ENCODE measurements around the gene THRSP.
"Not testable (repeated sequence)": the region's sequence is repeated elsewhere in the genome, so short reads cannot be mapped to it uniquely, and the experiment has no call there.

The THRSP gene

DNA sequence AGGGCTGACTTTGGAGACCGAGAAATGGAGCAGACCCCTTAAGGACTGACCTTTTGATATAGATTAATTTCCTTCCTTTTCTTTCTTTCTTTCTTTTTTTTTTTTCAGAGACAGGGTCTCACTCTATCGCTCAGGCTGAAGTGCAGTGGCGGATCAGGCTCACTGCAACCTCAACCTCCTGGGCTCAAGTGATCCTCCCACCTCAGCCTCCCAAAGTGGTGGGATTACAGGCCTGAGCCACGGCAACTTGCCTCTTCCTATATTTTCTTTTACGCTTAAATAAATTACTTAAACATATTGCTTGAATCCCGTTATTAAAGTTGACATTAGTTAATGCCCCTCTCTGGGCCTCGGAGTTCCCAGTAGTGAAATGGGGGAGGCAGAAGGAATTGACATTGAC is 40.2 kb upstream of the THRSP start (continued):
- TF ChIP-seq, protein P1, sequence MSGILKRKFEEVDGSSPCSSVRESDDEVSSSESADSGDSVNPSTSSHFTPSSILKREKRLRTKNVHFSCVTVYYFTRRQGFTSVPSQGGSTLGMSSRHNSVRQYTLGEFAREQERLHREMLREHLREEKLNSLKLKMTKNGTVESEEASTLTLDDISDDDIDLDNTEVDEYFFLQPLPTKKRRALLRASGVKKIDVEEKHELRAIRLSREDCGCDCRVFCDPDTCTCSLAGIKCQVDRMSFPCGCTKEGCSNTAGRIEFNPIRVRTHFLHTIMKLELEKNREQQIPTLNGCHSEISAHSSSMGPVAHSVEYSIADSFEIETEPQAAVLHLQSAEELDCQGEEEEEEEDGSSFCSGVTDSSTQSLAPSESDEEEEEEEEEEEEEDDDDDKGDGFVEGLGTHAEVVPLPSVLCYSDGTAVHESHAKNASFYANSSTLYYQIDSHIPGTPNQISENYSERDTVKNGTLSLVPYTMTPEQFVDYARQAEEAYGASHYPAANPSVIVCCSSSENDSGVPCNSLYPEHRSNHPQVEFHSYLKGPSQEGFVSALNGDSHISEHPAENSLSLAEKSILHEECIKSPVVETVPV (CRISPR knock-in tag; IDR thresholded peaks at IDR 0.05): no peak

DNA sequence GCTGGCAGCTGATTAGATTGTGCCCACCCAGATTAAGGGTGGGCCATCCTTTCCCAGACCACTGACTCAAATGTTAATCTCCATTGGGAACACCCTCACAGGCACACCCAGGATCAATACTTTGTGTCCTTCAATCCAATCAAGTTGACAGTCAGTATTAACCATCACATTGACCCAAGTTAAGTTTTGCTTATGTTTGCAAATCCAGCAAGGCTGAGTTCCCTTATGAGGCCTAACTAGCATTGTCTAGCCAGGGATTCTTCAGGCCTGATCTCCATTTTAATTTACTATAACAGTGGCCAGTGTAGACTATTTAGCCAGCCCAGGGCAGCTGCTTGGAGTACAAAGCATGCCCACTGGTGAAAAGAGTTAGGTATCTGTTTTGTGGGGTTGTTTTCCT is 38.3 kb upstream of the THRSP start:
- no peak for ATAC-seq
- TF ChIP-seq ISL1 (CRISPR knock-in tag; IDR thresholded peaks at IDR 0.05): no peak
- TF ChIP-seq, protein P2, sequence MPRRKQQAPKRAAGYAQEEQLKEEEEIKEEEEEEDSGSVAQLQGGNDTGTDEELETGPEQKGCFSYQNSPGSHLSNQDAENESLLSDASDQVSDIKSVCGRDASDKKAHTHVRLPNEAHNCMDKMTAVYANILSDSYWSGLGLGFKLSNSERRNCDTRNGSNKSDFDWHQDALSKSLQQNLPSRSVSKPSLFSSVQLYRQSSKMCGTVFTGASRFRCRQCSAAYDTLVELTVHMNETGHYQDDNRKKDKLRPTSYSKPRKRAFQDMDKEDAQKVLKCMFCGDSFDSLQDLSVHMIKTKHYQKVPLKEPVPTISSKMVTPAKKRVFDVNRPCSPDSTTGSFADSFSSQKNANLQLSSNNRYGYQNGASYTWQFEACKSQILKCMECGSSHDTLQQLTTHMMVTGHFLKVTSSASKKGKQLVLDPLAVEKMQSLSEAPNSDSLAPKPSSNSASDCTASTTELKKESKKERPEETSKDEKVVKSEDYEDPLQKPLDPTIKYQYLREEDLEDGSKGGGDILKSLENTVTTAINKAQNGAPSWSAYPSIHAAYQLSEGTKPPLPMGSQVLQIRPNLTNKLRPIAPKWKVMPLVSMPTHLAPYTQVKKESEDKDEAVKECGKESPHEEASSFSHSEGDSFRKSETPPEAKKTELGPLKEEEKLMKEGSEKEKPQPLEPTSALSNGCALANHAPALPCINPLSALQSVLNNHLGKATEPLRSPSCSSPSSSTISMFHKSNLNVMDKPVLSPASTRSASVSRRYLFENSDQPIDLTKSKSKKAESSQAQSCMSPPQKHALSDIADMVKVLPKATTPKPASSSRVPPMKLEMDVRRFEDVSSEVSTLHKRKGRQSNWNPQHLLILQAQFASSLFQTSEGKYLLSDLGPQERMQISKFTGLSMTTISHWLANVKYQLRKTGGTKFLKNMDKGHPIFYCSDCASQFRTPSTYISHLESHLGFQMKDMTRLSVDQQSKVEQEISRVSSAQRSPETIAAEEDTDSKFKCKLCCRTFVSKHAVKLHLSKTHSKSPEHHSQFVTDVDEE (CRISPR knock-in tag; IDR thresholded peaks at IDR 0.05): no peak
- TF ChIP-seq SNAI2 (CRISPR knock-in tag; IDR thresholded peaks at IDR 0.05): no peak
- TF ChIP-seq, protein P3, sequence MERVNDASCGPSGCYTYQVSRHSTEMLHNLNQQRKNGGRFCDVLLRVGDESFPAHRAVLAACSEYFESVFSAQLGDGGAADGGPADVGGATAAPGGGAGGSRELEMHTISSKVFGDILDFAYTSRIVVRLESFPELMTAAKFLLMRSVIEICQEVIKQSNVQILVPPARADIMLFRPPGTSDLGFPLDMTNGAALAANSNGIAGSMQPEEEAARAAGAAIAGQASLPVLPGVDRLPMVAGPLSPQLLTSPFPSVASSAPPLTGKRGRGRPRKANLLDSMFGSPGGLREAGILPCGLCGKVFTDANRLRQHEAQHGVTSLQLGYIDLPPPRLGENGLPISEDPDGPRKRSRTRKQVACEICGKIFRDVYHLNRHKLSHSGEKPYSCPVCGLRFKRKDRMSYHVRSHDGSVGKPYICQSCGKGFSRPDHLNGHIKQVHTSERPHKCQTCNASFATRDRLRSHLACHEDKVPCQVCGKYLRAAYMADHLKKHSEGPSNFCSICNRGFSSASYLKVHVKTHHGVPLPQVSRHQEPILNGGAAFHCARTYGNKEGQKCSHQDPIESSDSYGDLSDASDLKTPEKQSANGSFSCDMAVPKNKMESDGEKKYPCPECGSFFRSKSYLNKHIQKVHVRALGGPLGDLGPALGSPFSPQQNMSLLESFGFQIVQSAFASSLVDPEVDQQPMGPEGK (CRISPR knock-in tag; IDR thresholded peaks at IDR 0.05; ENCODE audit: borderline replicate concordance): no peak
- no peak for TF ChIP-seq ZNF70 (CRISPR knock-in tag; IDR thresholded peaks at IDR 0.05)
- no peak for TF ChIP-seq CSDC2 (CRISPR knock-in tag; IDR thresholded peaks at IDR 0.05)
- TF ChIP-seq ZNF8 (CRISPR knock-in tag; IDR thresholded peaks at IDR 0.05): no peak
- TF ChIP-seq, protein P1 (CRISPR knock-in tag; IDR thresholded peaks at IDR 0.05): no peak
- no peak for TF ChIP-seq RARB (CRISPR knock-in tag; IDR thresholded peaks at IDR 0.05)
- TF ChIP-seq PPARA (CRISPR knock-in tag; IDR thresholded peaks at IDR 0.05; ENCODE audit: borderline replicate concordance): no peak
- TF ChIP-seq, protein P4, sequence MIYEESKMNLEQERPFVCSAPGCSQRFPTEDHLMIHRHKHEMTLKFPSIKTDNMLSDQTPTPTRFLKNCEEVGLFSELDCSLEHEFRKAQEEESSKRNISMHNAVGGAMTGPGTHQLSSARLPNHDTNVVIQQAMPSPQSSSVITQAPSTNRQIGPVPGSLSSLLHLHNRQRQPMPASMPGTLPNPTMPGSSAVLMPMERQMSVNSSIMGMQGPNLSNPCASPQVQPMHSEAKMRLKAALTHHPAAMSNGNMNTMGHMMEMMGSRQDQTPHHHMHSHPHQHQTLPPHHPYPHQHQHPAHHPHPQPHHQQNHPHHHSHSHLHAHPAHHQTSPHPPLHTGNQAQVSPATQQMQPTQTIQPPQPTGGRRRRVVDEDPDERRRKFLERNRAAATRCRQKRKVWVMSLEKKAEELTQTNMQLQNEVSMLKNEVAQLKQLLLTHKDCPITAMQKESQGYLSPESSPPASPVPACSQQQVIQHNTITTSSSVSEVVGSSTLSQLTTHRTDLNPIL (CRISPR knock-in tag; IDR thresholded peaks at IDR 0.05; ENCODE audit: low read depth): no peak
- TF ChIP-seq TCF4 (CRISPR knock-in tag; IDR thresholded peaks at IDR 0.05; ENCODE audit: borderline replicate concordance): no peak
- no peak for TF ChIP-seq ZNF565 (CRISPR knock-in tag; conservative IDR thresholded peaks at IDR 0.05; ENCODE audit: low read depth)
- no peak for TF ChIP-seq ZC3H10 (CRISPR knock-in tag; IDR thresholded peaks at IDR 0.05)
- TF ChIP-seq OSR1 (CRISPR knock-in tag; IDR thresholded peaks at IDR 0.05): no peak
- TF ChIP-seq ZFP3 (CRISPR knock-in tag; IDR thresholded peaks at IDR 0.05): no peak
- no peak for TF ChIP-seq ARNTL (CRISPR knock-in tag; IDR thresholded peaks at IDR 0.05; ENCODE audit: borderline replicate concordance, low read depth)

DNA sequence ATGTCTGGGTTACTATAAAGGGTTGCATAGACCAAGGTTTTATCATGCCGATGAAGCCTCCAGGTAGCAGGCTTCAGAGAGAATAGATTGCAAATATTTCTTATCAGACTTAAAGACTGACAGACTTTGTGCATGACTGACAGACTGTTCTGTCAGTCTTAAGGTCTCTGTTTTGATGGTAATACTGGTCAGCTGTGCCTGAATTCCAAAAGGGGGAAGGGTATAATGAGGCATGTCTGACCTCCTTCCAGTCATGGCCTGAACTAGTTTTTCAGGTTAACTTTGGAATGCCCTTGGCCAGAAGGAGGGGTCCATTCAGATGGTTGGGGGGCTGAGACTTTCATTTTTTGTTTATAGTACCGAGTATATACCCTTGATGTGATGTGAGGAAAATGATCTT is 35.9 kb upstream of the THRSP start:
- TF ChIP-seq BACH2 (CRISPR knock-in tag; IDR thresholded peaks at IDR 0.05; ENCODE audit: borderline replicate concordance) (no peak), SNAI2 (CRISPR knock-in tag; IDR thresholded peaks at IDR 0.05) (no peak), TCF4 (CRISPR knock-in tag; IDR thresholded peaks at IDR 0.05; ENCODE audit: borderline replicate concordance) (no peak), ARNTL (CRISPR knock-in tag; IDR thresholded peaks at IDR 0.05; ENCODE audit: borderline replicate concordance, low read depth) (no peak), ZNF70 (CRISPR knock-in tag; IDR thresholded peaks at IDR 0.05) (no peak), RARB (CRISPR knock-in tag; IDR thresholded peaks at IDR 0.05) (no peak)
- ATAC-seq: no peak

DNA sequence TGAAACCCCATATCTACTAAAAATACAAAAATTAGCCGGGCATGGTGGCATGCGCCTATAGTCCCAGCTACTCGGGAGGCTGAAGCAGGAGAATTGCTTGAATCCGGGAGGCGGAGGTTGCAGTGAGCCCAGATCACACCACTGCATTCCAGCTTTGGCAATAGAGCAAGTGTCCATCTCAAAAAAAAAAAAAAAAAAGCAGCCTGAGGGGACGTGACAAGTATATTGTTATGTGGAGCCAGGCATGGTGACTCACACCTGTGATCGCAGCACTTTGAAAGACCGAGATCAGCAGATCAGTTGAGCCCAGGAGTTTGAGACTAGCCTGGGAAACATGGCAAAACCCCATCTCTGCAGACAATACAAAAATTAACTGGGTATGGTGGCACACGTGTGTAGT is 35.2 kb upstream of the THRSP start:
- ATAC-seq: not testable (repeated sequence)
